ENCODE measurements around the gene OFD1.

DNA sequence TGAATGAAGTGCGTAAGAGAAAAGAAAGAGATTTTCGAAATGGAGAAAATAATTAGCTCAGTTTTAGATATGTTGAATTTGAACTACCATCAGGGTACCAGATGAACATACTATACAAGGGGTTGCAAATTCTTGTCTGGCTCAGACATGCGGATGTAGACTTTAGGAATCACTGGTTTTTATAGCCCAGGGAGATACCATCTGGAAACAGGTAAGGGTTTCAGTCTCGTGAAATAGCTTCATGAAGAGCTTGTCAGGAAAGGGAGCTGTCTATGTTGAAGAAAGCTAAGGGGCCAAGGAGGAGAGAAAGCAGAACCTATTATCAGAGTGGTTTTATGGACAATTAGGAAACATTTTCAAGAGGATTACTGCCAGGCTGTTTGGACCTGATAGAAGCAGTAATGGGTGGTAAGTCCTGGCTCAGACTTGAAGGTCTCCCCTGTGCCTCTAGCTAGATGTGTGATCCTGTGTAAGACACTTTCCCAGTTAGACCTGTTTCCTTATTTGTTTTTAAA lies 38.9 kb upstream of the OFD1 start:
- TF ChIP-seq, protein P1, sequence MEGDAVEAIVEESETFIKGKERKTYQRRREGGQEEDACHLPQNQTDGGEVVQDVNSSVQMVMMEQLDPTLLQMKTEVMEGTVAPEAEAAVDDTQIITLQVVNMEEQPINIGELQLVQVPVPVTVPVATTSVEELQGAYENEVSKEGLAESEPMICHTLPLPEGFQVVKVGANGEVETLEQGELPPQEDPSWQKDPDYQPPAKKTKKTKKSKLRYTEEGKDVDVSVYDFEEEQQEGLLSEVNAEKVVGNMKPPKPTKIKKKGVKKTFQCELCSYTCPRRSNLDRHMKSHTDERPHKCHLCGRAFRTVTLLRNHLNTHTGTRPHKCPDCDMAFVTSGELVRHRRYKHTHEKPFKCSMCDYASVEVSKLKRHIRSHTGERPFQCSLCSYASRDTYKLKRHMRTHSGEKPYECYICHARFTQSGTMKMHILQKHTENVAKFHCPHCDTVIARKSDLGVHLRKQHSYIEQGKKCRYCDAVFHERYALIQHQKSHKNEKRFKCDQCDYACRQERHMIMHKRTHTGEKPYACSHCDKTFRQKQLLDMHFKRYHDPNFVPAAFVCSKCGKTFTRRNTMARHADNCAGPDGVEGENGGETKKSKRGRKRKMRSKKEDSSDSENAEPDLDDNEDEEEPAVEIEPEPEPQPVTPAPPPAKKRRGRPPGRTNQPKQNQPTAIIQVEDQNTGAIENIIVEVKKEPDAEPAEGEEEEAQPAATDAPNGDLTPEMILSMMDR (IDR thresholded peaks at IDR 0.05; ENCODE audit: low read length) = no peak
- TF ChIP-seq EZH2phosphoT487 (IDR thresholded peaks at IDR 0.05; ENCODE audit: low read length) (no peak), EZH2 (optimal IDR thresholded peaks at IDR 0.05; ENCODE audit: low read depth, low read length) (no peak)
